Liver (tissue), 9 donors: ENCODE results near the gene MRPL40. TPM values are rescaled to one million over a fixed set of nuclear protein-coding genes. Genes with fewer than 3 reads are reported as not detected.

ENCODE experiments used
- DNase-seq: peaks from one replicate; pipeline ENCODE4 v3.0.0-alpha.2; 2017; ENCODE audit warnings: low spot score
- H3K27ac ChIP-seq, 2 donors: one replicate each; pipeline ENCODE4 v1.7.0; 2013; ENCODE audit warnings: inconsistent platforms in 2 of 2, low read length in 2 of 2, control low read depth in 1 of 2, low read depth in 1 of 2, mild to moderate bottlenecking in 1 of 2
- H3K27me3 ChIP-seq, 4 donors: one replicate each; pipeline versions ENCODE4 v1.6.1 to v1.7.0; 2013; ENCODE audit warnings: low read length in 3 of 4, inconsistent platforms in 1 of 4, mild to moderate bottlenecking in 1 of 4, moderate library complexity in 1 of 4; ENCODE audit not compliant: control insufficient read depth in 4 of 4, insufficient read depth in 4 of 4
- H3K36me3 ChIP-seq, 4 donors: one replicate each; pipeline versions ENCODE4 v1.6.1 to v1.7.0; 2013; ENCODE audit warnings: low read length in 3 of 4, mild to moderate bottlenecking in 3 of 4, low read depth in 1 of 4, moderate library complexity in 1 of 4; ENCODE audit not compliant: control insufficient read depth in 4 of 4, insufficient read depth in 3 of 4
- H3K4me1 ChIP-seq, 4 donors: one replicate each; pipeline versions ENCODE4 v1.6.1 to v1.7.0; 2013; ENCODE audit warnings: low read length in 3 of 4, mild to moderate bottlenecking in 3 of 4, moderate library complexity in 1 of 4; ENCODE audit not compliant: control insufficient read depth in 4 of 4, insufficient read depth in 4 of 4
- H3K4me3 ChIP-seq, 3 donors: one replicate each; pipeline versions ENCODE4 v1.6.1 to v1.7.0; 2013; ENCODE audit warnings: low read length in 3 of 3, control low read depth in 1 of 3, low read depth in 1 of 3, mild to moderate bottlenecking in 1 of 3
- H3K9ac ChIP-seq, 2 donors: one replicate each; pipeline ENCODE4 v1.7.0; 2013; ENCODE audit warnings: low read length in 2 of 2, mild to moderate bottlenecking in 2 of 2, moderate library complexity in 2 of 2, control low read depth in 1 of 2, low read depth in 1 of 2
- H3K9me3 ChIP-seq, 4 donors: one replicate each; pipeline versions ENCODE4 v1.6.1 to v1.7.0; 2013; ENCODE audit warnings: low read length in 3 of 4; ENCODE audit not compliant: control insufficient read depth in 4 of 4
- CTCF ChIP-seq: fragments of 150-350 bp; IDR thresholded peaks from 2 replicates; pipeline ENCODE4 v1.5.1; 2017; ENCODE audit warnings: improper control_type of control experiment, low read depth, low read length; ENCODE audit not compliant: missing input control
- FOXA1 ChIP-seq: IDR thresholded peaks from 2 replicates; pipeline ENCODE4 v1.6.1; 2016; ENCODE audit warnings: antibody characterized with exemption
- FOXA2 ChIP-seq: IDR thresholded peaks from 2 replicates; pipeline ENCODE4 v1.6.1; 2016; ENCODE audit warnings: antibody characterized with exemption
- GABPA ChIP-seq, 2 donors: IDR thresholded peaks in 1 of 2; conservative IDR thresholded peaks in 1 of 2; 2 replicates each; pipeline ENCODE4 v1.6.1; 2016; ENCODE audit warnings: antibody characterized with exemption in 2 of 2, mild to moderate bottlenecking in 1 of 2, moderate library complexity in 1 of 2
- HNF4A ChIP-seq, 2 donors: conservative IDR thresholded peaks; 2 replicates each; pipeline ENCODE4 v1.6.1; 2016; ENCODE audit warnings: antibody characterized with exemption in 2 of 2, mild to moderate bottlenecking in 2 of 2
- JUND ChIP-seq, 2 donors: IDR thresholded peaks; 2 replicates each; pipeline ENCODE4 v1.6.1; 2016; ENCODE audit warnings: antibody characterized with exemption in 2 of 2
- MAX ChIP-seq: IDR thresholded peaks from 2 replicates; pipeline ENCODE4 v1.6.1; 2016; ENCODE audit warnings: antibody characterized with exemption
- NR2F2 ChIP-seq: IDR thresholded peaks from 2 replicates; pipeline ENCODE4 v1.6.1; 2016; ENCODE audit warnings: antibody characterized with exemption
- RAD21 ChIP-seq, 2 donors: IDR thresholded peaks; 2 replicates each; pipeline ENCODE4 v1.6.1; 2016; ENCODE audit warnings: antibody characterized with exemption in 2 of 2, mild to moderate bottlenecking in 2 of 2
- REST ChIP-seq: IDR thresholded peaks from 2 replicates; pipeline ENCODE4 v1.6.1; 2016; ENCODE audit warnings: antibody characterized with exemption, mild to moderate bottlenecking
- RXRA ChIP-seq, 2 donors: IDR thresholded peaks; 2 replicates each; pipeline ENCODE4 v1.6.1; 2017 to 2018; ENCODE audit warnings: antibody characterized with exemption in 2 of 2, mild to moderate bottlenecking in 1 of 2
- SP1 ChIP-seq: IDR thresholded peaks from 2 replicates; pipeline ENCODE4 v1.6.1; 2018; ENCODE audit warnings: antibody characterized with exemption, mild to moderate bottlenecking
- TAF1 ChIP-seq: conservative IDR thresholded peaks from 2 replicates; pipeline ENCODE4 v1.6.1; 2016; ENCODE audit warnings: antibody characterized with exemption, mild to moderate bottlenecking
- YY1 ChIP-seq: IDR thresholded peaks from 2 replicates; pipeline ENCODE4 v1.6.1; 2016; ENCODE audit warnings: antibody characterized with exemption, mild to moderate bottlenecking
- WGBS: extraction: QIAGEN DNeasy Blood & Tissue Kit; methylation state at CpG from one replicate; pipeline ENCODE4 v1.1.7; 2013; 5-methylcytosine and 5-hydroxymethylcytosine counted together
- polyA plus RNA-seq, 2 donors: library from polyadenylated mRNA; stranded (reverse) in 1 of 2; unstranded in 1 of 2; fragments of 200-250 nt in 1 of 2; fragments of >200 nt in 1 of 2; fragmentation: Nextera tagmentation in 1 of 2; extraction: Ambion mirVana in 1 of 2; gene quantifications; one replicate each; pipeline versions ENCODE4 v1.2.1 to v1.2.3, GENCODE V29; 2013 to 2015
- total RNA-seq, 2 donors: library from RNA; depleted of rRNA; stranded (reverse); fragments of >200 nt; gene quantifications; one replicate each; pipeline ENCODE4 v1.2.3, GENCODE V29; 2014
- TF ChIP-seq, protein P1 (sequence below): IDR thresholded peaks from 2 replicates; pipeline ENCODE4 v1.6.1; 2016; ENCODE audit warnings: antibody characterized with exemption
- TF ChIP-seq, protein P2 (sequence below): IDR thresholded peaks from 2 replicates; pipeline ENCODE4 v1.6.1; 2016; ENCODE audit warnings: antibody characterized with exemption
- donor health status: healthy.
- donor health status: healthy.
- donor health status: healthy.
- donor health status: healthy.
- donor health status: healthy.

MRPL40 gene
- total and polyA plus RNA-seq, 4 donors: 11.3 to 52.0 (median 27.7) TPM

DNA sequence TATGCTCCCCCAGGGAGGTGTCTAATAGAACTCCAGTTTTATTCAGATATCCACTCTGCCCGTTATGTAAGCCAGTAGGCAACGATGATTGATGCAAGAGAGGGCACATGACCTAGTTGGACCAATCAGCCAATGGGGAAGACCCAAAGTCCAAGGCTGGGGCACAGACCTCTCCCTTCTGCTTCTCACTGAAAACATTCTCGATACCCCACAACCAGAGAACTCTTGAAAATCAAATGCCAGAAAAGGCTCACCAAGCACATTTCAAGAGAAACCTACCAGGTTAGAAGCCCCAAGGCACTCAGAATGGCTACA is 8.2 kb upstream of the MRPL40 start (continued):
- TF ChIP-seq CTCF (no peak), YY1 (no peak), HNF4A (conservative IDR thresholded peaks at IDR 0.05) (peak; percentile 86 to 88), SP1 (peak; percentile 38), JUND (IDR thresholded peaks at IDR 0.05) (no peak), MAX (no peak), FOXA1 (no peak), RXRA (IDR thresholded peaks at IDR 0.05) (no peak)
- TF ChIP-seq, protein P1, sequence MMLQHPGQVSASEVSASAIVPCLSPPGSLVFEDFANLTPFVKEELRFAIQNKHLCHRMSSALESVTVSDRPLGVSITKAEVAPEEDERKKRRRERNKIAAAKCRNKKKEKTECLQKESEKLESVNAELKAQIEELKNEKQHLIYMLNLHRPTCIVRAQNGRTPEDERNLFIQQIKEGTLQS: no peak

GRCh38 chr22:19429950-19430889 is 2.1 kb upstream of the MRPL40 start:
- peak overlapping the region; percentile 36 to 95 (median 81) for H3K4me3 ChIP-seq
- 4% methylated on average over 12 of the region's 12 CpGs for WGBS
- TF ChIP-seq NR2F2: no peak
- peak; percentile 29 for TF ChIP-seq SP1
- TF ChIP-seq GABPA (IDR thresholded peaks at IDR 0.05 in 1 of 2, conservative IDR thresholded peaks at IDR 0.05 in 1 of 2): peak in 1 of 2 donors; percentile 57
- peak; percentile 69 for TF ChIP-seq TAF1
- TF ChIP-seq HNF4A (conservative IDR thresholded peaks at IDR 0.05): peak; percentile 51
- TF ChIP-seq REST: peak; percentile 49
- TF ChIP-seq RXRA (IDR thresholded peaks at IDR 0.05): peak; percentile 21 to 49
- TF ChIP-seq RAD21 (IDR thresholded peaks at IDR 0.05): peak; percentile 24 to 29
- TF ChIP-seq FOXA2: no peak
- TF ChIP-seq, protein P1: no peak
- TF ChIP-seq, protein P2, sequence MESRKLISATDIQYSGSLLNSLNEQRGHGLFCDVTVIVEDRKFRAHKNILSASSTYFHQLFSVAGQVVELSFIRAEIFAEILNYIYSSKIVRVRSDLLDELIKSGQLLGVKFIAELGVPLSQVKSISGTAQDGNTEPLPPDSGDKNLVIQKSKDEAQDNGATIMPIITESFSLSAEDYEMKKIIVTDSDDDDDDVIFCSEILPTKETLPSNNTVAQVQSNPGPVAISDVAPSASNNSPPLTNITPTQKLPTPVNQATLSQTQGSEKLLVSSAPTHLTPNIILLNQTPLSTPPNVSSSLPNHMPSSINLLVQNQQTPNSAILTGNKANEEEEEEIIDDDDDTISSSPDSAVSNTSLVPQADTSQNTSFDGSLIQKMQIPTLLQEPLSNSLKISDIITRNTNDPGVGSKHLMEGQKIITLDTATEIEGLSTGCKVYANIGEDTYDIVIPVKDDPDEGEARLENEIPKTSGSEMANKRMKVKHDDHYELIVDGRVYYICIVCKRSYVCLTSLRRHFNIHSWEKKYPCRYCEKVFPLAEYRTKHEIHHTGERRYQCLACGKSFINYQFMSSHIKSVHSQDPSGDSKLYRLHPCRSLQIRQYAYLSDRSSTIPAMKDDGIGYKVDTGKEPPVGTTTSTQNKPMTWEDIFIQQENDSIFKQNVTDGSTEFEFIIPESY: no peak
- TF ChIP-seq JUND (IDR thresholded peaks at IDR 0.05): no peak
- H3K4me1 ChIP-seq: peaks cover 0 to 41% (median 30%) of the 10 kb centered on the region in 4 donors
- H3K27me3 ChIP-seq: no peaks in the 10 kb centered on the region
- no peaks in the 10 kb centered on the region for H3K9me3 ChIP-seq
- peaks cover 0 to 7% (median 6%) of the 10 kb centered on the region in 4 donors for H3K36me3 ChIP-seq
- peak overlapping the region; percentile 78 to 98 for H3K27ac ChIP-seq
- DNase-seq: peak; percentile 81
- H3K9ac ChIP-seq: peak overlapping the region; percentile 52 to 97
